SU-DHL-6 (cell line): ENCODE data around the gene UGT2B11.
"Not testable (repeated sequence)": the region's sequence is repeated elsewhere in the genome, so short reads cannot be mapped to it uniquely, and the experiment has no call there.

Experiments
- H2AFZ ChIP-seq: fragments of 200-600 bp; sonication (generic); 2 replicates; pipeline ENCODE4 v1.6.1; 2014; ENCODE audit warnings: low read depth, mild to moderate bottlenecking, moderate library complexity, mixed read lengths, antibody characterized with exemption, low read length; ENCODE audit not compliant: severe bottlenecking
- H3F3A ChIP-seq: fragments of 200-600 bp; shearing (Covaris generic); 2 replicates; pipeline ENCODE4 v1.6.0; 2016; ENCODE audit warnings: antibody characterized with exemption, mild to moderate bottlenecking; ENCODE audit not compliant: insufficient read depth
- H3K27ac ChIP-seq: fragments of 200-600 bp; sonication (generic); 2 replicates; pipeline ENCODE4 v1.5.1; 2016; ENCODE audit warnings: low read depth, mild to moderate bottlenecking, low read length, moderate library complexity, mixed read lengths
- H3K27me3 ChIP-seq: fragments of 200-600 bp; sonication (generic), shearing (Covaris generic); 2 replicates; pipeline ENCODE4 v1.6.0; 2014; ENCODE audit warnings: mild to moderate bottlenecking, low read length
- H3K36me3 ChIP-seq: fragments of 200-600 bp; sonication (generic); 2 replicates; pipeline ENCODE4 v1.6.1; 2014; ENCODE audit warnings: mild to moderate bottlenecking, low read length, mixed read lengths
- H3K4me2 ChIP-seq: fragments of 300-600, 200-600 bp; shearing (Covaris generic), sonication (generic); 2 replicates; pipeline ENCODE4 v1.6.0; 2014; ENCODE audit warnings: low read length, low read depth, mild to moderate bottlenecking; ENCODE audit not compliant: poor library complexity, severe bottlenecking
- H3K4me3 ChIP-seq: fragments of 200-600 bp; sonication (generic); 2 replicates; pipeline ENCODE4 v1.5.1; 2014; ENCODE audit warnings: antibody characterized with exemption, low read length, mild to moderate bottlenecking, mixed read lengths; ENCODE audit not compliant: insufficient read depth, poor library complexity, severe bottlenecking
- H3K79me2 ChIP-seq: fragments of 200-600 bp; sonication (generic); 2 replicates; pipeline ENCODE4 v1.6.1; 2014; ENCODE audit warnings: mild to moderate bottlenecking, low read length, moderate library complexity; ENCODE audit not compliant: insufficient read depth
- H3K9ac ChIP-seq: fragments of 200-600 bp; sonication (generic); 2 replicates; pipeline ENCODE4 v1.7.0; 2014; ENCODE audit warnings: mild to moderate bottlenecking, low read length
- H3K9me2 ChIP-seq: fragments of 200-600 bp; sonication (generic); replicated peaks from 2 replicates; pipeline ENCODE4 v1.6.1; 2014; ENCODE audit warnings: low read length; ENCODE audit not compliant: insufficient read depth
- H3K9me3 ChIP-seq: fragments of 200-600 bp; sonication (generic); 2 replicates; pipeline ENCODE4 v1.6.1; 2014; ENCODE audit warnings: low read length, mixed read lengths; ENCODE audit not compliant: insufficient read depth
- H4K20me1 ChIP-seq: fragments of 200-600 bp; sonication (generic); 2 replicates; pipeline ENCODE4 v1.6.1; 2014; ENCODE audit warnings: low read depth, mild to moderate bottlenecking, antibody characterized with exemption, low read length, moderate library complexity, mixed read lengths
- CTCF ChIP-seq: fragments of 200-600 bp; sonication (generic); IDR thresholded peaks from one replicate; pipeline ENCODE4 v1.5.1; 2017; ENCODE audit warnings: antibody characterized with exemption, mild to moderate bottlenecking, low read length, moderate library complexity; ENCODE audit not compliant: insufficient read depth, poor library complexity, severe bottlenecking

Gene UGT2B11

GRCh38 chr4:69214716-69215115 is at the start of gene UGT2B11:
Gene UGT2B11 (minus strand): TSS chr4:69214748. CDS start chr4:69214722, 26 bp downstream.
- Histone ChIP-seq H3K79me2 (no peaks in the 10 kb centered on the region), H3K9me2 (no peaks in the 10 kb centered on the region), H3F3A (no peaks in the 10 kb centered on the region)

DNA sequence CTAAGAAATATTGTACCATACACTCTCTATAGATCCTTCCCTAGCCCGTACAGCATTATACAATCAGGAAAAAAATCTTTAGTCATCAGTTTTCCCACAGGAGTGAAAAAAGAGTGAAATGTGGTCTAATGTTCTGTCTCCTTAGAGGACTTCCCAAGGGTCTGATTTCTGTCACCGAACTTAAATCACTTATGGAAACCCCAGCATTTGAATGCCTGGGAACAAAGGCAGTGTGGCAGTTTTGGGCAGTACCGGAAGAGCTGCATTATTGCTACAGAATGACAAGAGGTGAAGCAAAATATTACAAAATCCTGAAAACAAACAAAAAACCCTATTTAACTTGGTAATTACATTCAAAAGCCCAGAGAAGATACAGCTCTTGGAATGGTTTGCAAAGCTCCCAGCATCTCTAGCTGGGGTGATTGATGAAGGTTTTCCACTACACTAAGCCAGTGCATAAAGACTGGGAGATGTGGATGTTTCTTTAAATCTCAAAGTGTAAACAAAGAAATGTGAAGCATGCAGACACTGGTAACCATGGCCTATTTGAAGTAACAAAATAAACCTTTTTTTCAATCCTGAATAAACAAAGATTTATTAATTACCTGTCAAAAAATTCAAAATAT is 38.7 kb upstream of the UGT2B11 start:
- not testable (repeated sequence) for H3K9me2 ChIP-seq, H3K9ac ChIP-seq, H3K79me2 ChIP-seq, H3K9me3 ChIP-seq, H3K27me3 ChIP-seq, H3K4me2 ChIP-seq, H4K20me1 ChIP-seq, H3K27ac ChIP-seq, H3F3A ChIP-seq, H3K36me3 ChIP-seq, H3K4me3 ChIP-seq, H2AFZ ChIP-seq

More at GRCh38 chr4:69214716-69215115, at the start of gene UGT2B11:
- Histone ChIP-seq H3K4me2 (no peak within 1 kb of the TSS), H4K20me1 (no peaks in the 10 kb centered on the region), H3K9ac (no peak within 1 kb of the TSS), H3K27me3 (no peaks in the 10 kb centered on the region), H3K36me3 (no peaks in the 10 kb centered on the region), H3K27ac (no peak within 1 kb of the TSS), H3K4me3 (no peak within 1 kb of the TSS), H3K9me3 (no peaks in the 10 kb centered on the region), H2AFZ (no peak within 1 kb of the TSS)
- no peak for TF ChIP-seq CTCF

DNA sequence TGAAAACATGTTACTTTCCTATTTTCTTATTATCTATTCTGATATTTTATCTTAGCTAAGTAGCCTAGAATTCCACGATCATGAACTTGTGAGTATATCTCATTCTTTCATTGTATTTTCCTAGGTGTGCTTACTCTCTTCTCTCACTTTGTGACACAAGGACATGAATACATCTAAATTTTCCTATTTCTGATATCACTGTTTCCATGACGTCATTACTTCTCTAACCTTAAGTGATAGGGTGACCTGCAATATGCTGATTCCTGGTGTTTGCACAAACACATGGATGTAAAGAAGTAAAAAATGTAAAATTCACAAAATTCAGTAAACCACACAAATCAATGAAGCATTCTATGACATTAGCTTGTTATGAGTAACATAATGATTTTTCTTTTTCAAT is 36.3 kb upstream of the UGT2B11 start:
- not testable (repeated sequence) for H3K9me2 ChIP-seq, H4K20me1 ChIP-seq, H3K27ac ChIP-seq, H3K4me2 ChIP-seq, H3K79me2 ChIP-seq, H3F3A ChIP-seq, H3K4me3 ChIP-seq, H3K36me3 ChIP-seq, H3K9ac ChIP-seq, H3K9me3 ChIP-seq, H3K27me3 ChIP-seq, H2AFZ ChIP-seq

DNA sequence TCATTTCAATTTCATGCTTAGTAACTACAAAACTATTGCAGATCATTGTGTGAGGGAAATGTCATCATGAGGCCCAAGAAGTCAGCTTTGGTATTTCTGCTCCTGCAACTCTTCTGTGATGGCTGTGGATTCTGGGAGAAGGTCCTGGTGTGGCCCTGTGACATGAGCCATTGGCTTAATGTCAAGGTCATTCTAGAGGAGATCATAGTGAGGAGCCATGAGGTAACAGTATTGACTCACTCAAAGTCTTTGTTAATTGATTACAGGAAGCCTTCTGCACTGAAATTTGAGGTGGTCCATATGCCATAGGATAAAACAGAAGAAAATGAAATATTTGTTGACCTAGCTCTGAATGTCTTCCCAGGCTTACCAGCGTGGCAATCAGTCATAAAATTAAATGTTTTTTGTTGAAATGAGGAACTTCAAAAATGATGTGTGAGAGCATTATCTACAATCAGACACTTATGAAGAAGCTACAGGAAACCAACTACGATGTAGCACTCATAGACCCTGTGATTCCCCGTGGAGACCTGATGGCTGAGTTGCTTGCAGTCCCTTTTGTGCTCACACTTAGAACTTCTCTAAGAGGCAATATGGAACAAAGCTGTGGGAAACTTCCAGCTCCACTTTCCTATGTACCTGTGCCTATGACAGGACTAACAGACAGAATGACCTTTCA is 28.2 kb upstream of the UGT2B11 start:
- H3K4me2 ChIP-seq, H3K27ac ChIP-seq, H3K27me3 ChIP-seq, H3F3A ChIP-seq, H3K4me3 ChIP-seq, H4K20me1 ChIP-seq, H3K79me2 ChIP-seq, H3K36me3 ChIP-seq, H2AFZ ChIP-seq, H3K9me2 ChIP-seq, H3K9me3 ChIP-seq, H3K9ac ChIP-seq: not testable (repeated sequence)

- not testable (repeated sequence) for H3K79me2 ChIP-seq, H3K27me3 ChIP-seq, H3K9ac ChIP-seq, H3K4me3 ChIP-seq, H3F3A ChIP-seq, H4K20me1 ChIP-seq, H3K36me3 ChIP-seq, H2AFZ ChIP-seq, H3K27ac ChIP-seq, H3K4me2 ChIP-seq, H3K9me2 ChIP-seq, H3K9me3 ChIP-seq
These were observed 27.2 kb upstream of the UGT2B11 start for GRCh38 chr4:69241746-69242145.

GRCh38 chr4:69240787-69241186 is 26.2 kb upstream of the UGT2B11 start:
- not testable (repeated sequence) for H4K20me1 ChIP-seq, H3K9me2 ChIP-seq, H2AFZ ChIP-seq, H3K9me3 ChIP-seq, H3K27me3 ChIP-seq, H3K4me2 ChIP-seq, H3K4me3 ChIP-seq, H3K79me2 ChIP-seq, H3F3A ChIP-seq, H3K27ac ChIP-seq, H3K36me3 ChIP-seq, H3K9ac ChIP-seq
